ENCODE data around the gene PQBP1.
A peak's percentile ranks its signal among the peaks of the same experiment; 100 is the strongest.
"Not testable (repeated sequence)": the region's sequence is repeated elsewhere in the genome, so short reads cannot be mapped to it uniquely, and the experiment has no call there.

The PQBP1 gene, protein sequence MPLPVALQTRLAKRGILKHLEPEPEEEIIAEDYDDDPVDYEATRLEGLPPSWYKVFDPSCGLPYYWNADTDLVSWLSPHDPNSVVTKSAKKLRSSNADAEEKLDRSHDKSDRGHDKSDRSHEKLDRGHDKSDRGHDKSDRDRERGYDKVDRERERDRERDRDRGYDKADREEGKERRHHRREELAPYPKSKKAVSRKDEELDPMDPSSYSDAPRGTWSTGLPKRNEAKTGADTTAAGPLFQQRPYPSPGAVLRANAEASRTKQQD

DNA sequence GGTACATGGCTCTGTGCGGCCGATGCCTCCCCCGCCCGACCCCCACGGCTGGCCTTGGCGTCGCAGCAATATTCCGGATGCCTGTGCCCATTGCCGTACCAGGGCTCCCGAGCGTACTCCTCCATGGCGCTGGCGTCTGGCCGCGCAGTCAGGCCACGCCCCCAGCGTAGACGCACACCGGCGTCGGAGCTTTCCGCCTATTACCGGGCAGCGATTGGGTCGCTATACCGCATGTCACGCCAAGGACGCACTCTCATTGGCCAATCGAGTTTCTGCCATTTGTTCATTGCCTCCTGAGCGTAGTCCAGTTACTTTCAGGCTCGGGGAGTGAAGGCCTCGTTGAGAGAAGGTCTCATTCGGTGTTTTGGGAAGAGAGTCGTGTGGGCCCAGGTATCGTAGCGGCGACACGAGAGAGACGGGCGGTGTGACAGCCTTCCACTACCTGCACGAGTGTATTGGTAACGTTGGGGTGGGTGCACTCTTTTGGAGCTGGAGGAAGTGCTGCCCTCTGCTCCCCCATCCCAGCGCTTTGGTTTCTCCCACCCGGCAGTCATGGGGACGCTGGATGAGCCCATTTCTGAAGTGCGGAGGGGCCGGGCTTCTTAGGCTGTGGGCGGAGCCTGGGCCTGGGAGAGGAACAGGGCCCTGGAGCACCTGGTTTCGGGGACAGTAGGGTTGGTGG, at the start of gene PQBP1, which contains the start of gene TIMM17B:
PQBP1 (plus strand) TSS at position 306 of the 682 bp plus-strand sequence. CDS start 580 bp downstream, outside the sequence.
TIMM17B (minus strand) TSS at position 144 of the 682 bp plus-strand sequence; CDS start at position 125, 19 bp downstream.
- peak; percentile 94 for ATAC-seq
- DNase-seq, result peak; percentile 85

DNA sequence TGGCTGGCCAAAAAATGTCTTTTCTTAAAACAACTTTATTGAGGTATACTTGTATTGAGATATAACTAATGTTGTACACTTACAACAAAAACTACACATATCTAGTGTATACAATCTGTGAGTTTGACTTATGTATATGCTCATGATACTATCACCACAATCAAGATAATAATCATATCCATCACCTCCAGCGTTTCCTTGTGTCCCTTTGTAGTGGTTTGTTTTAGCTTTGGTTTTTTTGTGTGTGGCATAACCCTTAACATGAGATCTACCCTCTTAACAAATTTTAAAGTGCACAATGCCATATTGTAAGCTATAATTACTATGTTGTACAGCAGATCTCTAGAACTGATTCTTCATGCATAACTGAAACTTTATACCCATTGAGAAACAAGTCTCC, 48.9 kb upstream of the PQBP1 start:
- ATAC-seq, result no peak
- no peak for DNase-seq

DNA sequence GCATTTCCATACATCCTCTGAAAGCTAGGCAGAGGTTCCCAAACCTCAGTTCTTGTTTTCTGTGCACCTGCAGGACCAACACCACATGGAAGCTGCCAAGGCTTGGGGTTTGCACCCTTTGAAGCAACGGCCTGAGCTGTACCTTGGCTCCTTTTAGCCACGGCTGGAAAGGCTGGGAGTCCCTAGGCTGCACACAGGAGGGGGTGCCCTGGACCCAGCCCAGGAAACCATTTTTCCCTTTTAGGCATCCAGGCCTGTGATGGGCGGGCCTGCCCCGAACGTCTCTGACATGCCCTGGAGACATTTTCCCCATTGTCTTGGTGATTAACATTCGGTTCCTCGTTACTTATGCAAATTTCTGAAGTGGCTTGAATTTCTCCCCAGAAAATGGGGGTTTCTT, 44.9 kb upstream of the PQBP1 start:
- DNase-seq (no peak), ATAC-seq (no peak)

DNA sequence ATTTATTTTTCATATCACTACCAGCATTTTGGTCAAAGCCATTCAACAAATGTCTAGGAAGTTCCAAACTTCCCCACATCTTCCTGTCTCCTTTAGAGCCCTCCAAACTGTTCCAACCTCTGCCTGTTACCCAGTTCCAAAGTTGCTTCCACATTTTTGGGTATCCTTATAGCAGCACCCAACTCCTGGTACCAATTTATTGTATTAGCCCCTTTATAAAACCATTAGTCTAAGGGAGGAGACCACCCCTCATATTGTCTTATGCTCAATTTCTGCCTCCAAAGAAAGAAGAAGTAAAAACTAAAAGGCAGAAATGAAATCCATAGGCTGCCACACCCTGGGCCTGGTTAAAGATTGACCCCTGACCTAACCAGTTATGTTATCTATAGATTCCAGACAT, 44.2 kb upstream of the PQBP1 start:
- not testable (repeated sequence) for ATAC-seq, DNase-seq

DNA sequence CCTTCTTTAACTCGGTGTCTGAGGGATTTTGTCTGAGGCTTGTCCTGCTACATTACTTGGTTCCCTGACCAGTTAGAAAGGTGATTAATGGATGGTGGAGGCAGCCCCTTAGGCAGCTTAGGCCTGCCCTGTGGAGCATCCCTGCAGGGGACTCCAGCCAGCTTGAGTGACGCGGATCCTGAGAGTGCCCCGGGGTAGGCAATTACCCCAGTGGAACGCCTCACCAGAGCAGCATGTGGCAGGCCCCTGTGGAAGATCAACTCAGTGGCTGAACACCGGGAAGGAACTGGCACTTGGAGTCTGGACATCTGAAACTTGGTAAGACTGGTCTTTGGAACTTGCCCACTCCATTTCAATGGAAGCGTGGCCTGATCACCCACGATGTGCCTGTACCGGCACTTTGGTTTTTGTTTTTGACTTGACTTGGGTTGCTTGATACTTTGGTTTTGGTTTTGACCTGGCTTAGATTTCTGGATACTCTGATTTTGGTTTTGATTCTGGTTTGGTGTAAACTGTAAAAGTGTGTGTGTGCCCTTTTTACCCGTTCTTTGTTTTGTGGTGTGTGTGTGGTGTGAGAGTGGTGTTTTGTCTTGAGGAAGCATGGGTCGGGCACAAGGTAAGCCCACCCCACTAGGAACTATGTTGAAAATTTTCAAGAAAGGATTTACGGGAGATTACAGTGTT, 43.5 kb upstream of the PQBP1 start:
- DNase-seq, ATAC-seq: not testable (repeated sequence)

DNA sequence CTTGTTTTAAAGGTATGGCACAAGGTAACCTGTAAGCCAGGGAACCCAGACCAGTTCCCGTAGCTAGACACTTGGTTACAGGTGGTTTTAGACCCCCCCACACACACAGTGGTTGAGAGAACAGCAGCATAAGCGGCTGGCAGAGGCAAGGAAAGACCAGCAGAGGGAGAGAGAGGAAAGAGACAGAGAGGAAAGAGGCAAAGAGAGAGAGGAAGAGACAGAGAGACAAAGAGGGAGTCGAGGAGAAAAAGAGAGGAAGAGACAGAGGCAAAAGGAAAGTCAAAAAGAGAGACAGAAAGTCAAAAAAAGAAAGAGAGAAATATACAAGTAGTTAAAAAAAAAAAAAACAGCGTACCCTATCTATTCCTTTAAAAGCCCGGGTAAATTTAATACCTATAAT, 42.8 kb upstream of the PQBP1 start:
- no peak for DNase-seq
- no peak for ATAC-seq

DNA sequence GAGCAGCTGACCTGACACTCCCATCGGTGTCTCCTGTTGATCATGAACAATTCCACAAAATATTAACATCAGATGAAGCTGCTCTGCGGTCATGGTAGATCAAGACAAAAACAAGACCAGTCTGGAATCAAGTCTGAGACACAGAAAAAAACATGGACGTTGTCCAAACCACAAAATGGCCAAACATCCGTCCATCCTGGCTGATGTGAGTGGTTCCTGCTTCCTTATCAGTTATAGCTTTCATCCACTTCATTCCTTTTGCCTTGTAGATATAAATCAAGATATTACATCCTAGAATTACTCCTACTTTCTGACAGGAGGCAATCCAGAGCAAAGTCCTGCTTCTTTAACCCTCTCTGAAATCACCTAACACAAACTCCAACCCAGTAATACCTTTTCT, 33.5 kb upstream of the PQBP1 start:
- DNase-seq (no peak), ATAC-seq (no peak)

DNA sequence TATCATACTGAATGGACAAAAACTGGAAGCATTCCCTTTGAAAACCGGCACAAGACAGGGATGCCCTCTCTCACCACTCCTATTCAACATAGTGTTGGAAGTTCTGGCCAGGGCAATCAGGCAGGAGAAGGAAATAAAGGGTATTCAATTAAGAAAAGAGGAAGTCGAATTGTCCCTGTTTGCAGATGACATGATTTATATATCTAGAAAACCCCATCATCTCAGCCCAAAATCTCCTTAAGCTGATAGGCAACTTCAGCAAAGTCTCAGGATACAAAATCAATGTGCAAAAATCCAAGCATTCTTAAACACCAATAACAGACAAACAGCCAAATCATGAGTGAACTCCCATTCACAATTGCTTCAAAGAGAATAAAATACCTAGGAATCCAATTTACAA, 25.7 kb upstream of the PQBP1 start:
- not testable (repeated sequence) for ATAC-seq, DNase-seq

DNA sequence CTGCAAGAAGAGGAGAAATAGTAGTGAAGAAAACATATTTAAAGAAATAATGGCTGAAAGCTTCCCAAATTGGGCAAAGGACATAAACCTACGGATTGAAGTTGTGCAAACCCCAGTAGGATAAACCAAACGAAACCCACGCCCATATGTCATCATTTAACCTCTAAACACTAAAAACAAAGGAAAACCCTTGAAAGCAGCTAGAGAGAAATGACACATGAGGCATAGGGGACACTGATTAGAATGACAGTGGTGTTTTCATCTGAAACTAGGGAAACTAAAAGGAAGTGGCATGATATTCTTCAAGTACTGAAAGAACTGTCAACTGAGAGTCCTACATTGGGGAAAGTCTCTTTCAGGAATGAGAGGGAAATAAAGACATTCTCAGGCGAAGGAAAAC, 20.8 kb upstream of the PQBP1 start:
- DNase-seq, ATAC-seq: not testable (repeated sequence)

DNA sequence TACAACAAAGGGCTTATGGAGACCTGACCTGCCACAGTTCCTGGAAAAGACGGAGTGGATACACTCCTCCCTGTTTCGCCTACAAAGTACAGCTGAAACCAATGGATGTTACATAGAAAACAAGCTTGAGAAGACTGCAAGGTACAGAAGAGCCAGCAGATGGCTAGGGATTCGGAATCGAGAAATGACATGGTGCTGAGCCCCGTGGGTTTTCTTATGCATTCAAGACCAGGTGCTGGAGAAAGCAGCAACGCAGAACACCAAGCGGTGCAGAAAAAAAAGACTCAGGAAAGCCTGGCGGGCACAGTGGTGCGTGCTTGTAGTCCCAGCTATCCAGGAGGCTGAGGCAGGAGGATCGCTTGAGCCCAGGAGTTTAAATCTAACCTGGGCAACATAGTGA, 14.0 kb upstream of the PQBP1 start:
- ATAC-seq (no peak), DNase-seq (no peak)

DNA sequence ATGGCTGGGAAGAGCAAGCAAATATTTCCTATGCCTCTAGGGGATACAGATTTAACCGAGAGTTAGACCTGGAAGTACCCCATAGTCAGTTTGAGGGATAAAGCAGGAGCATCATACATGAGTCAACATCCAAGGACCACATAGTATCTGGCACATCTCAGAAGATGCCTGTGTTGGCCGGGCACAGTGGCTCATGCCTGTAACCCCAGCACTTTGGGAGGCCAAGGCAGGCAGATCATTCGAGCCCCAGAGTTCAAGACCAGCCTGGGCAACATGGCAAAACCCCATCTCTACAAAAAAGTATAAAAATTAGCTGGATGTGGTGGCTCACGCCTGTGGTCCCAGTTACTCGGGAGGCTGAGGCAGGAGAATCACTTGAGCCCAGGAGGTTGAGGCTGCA, 11.1 kb upstream of the PQBP1 start:
- not testable (repeated sequence) for DNase-seq, ATAC-seq

DNA sequence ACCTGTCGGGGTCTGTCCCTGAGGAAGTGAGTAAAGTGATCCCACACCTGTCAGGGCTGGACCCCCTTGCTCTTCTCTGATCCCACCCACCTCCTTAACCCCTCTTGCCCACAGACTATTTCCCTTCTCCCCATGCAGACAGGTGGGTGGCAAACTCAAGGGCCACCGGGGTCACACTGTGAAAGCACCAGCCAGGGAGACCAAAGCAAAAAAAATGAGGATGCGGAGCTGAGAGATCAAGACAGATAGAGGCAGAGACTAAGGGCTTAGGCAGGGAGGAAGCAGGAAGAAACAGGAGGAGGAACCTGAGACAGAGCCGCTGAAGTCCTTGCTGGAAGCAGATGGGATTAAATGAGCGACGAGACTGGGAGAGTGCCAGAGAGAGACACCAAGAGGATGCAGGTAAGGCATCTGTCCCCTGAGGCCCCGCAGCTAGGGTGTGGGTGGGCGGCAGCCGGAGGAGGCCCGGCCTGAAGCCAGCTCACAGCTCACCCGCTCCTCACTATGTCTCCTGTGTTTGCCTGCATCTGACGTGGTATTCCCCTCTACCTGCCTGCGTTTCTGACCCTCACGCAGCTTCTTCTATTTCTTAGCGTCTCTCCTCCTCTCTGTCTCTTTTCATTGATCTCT, 7.3 kb upstream of the PQBP1 start:
- no peak for ATAC-seq
- peak; percentile 19 for DNase-seq

DNA sequence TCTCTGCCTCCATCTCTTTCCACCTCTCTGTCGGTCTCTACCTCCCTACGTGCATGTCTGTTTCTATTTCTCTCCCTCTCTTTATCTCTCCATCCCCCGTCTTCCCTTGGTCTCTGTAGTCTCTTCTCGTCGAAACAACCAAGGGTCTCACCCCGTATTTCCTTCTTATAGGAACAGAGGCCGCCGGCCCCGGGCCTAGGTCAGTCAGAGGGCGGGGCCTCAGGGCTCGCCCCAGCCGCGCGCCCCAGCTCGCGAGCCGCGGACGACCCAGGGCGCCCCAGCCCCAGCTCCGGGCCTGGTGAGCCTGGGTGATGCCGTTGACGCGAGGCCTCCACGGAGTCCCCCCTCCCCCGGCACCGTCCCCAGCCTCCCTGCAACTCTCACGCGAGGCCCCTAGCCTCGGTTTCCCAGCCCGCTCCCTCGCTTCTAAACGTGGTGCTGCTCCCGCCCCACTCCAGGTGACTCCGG, 6.8 kb upstream of the PQBP1 start:
- peak; percentile 47 for ATAC-seq

DNA sequence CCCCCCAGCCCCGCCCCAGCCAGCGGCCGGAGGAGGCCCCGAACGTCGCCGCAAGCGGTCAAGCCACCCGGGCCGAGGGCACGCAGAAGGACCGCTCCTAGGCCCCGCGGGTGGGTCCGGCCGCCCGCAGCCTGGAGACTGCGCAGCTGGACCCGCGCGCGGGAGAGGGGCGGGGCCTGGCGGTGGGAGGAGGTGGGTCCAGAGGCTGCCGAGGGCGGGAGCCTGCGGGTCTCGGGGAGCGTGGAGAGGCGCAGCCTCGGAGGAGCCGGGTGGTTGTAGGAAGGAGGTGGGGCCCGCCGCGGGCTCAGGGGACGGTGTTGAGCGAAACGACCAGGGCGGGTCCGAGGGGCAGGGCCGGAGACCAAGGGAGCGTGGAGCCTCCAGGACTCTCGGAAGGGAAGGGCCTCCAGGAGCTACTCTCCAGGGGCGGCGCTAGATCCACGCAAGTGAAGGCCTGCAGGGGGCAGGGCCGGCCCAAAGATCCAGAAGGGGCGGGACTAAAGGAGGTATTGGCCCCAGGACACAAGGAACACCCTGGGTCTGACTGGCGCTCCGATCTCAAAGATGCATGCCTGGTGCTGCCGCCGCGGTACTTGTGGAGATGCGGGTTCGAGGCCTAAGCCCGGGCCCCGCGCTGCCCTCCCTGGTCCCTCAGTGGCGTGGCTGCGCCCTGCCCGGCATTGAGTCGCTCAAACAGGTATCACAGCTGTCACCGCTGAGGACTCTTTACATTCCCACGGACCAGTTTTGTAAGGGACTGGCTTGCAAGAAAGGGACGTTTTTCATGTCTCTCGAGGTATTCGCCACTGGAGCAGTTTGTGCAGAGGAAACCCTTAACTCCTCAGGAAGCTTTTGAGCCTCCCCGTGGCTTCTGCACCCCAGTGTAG, 6.1 kb upstream of the PQBP1 start:
- DNase-seq (peak; percentile 71), ATAC-seq (peak; percentile 90)

More for the DNA sequence above, 6.8 kb upstream of the PQBP1 start:
- peak; percentile 14 for DNase-seq

DNA sequence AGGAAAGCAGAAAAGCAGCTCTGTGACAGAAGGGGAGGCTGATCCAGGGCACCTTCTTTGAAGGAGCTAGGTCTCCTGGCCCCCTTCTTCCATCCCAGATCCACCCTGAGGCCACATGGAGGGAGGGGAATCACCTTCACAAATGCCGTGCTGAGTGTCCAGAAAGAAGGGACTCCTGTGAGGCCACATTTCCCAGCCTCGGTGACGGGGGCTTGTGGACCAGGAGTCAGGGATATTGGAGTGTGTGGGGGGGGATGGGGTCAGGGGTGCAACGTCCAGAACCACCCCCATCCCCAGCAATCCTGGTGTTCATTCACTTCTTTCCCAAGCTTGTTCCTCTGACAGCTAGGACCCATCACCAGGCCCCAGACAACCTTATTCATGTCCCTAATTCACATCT, 4.8 kb upstream of the PQBP1 start:
- ATAC-seq, result no peak
- DNase-seq, result no peak

DNA sequence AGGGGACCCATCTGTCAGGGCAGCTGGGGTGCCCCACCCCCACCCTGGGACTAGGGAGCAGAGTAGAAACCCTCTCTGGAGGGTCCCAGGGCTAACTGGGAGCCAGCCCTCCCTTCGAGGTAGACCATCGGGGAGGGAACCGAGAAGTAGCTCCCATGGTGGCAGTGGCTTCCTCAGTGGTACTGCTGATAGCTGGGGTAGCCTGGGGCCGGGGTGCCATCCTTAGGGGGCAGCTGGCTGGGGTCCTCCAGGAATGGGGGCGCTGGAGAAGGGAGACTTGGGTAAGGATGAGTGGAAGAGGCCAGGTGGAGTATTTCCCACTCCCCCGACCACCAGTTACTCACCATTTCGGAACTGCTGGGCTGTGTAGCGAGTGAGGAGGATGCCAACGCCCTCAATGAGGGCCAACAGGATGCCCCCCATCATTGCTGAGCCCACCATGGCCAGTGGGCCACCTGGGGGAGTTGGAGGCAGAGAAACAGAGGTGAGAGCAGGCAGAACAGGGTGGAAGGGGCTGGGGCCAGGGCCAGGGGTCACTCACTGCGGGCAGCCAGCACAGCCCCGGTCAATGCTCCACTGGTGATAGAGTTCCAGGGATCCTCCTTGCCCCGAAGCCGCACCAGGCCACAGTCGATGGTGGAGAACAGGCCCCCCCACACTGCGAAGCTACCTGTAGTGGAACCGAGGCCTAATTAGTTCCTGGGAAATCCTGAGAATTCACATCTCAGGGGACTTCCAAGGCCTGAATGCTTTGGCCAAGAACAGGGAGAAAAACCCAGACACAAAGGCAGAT, 4.0 kb upstream of the PQBP1 start:
- no peak for ATAC-seq

DNA sequence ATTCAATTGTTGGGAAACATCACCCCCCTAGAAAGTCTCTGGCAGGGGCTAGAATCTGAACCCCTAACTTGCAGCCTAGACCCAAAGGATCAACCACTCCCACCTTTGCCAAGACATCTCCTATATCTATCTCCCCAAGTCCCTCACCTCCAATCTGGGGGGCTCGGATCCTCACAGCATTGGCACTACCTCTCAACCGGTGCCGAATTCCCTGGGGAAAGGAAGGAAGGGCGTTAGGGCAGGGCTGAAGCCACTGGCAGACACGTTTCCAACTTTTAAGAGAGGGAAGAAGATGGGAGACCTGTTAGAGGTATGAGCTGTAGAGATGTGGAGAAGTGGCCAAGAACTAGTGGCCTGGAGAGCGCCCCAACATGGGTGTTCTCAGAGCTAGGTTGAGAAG, 2.8 kb upstream of the PQBP1 start:
- DNase-seq (no peak), ATAC-seq (no peak)

More for the DNA sequence above, 4.0 kb upstream of the PQBP1 start:
- no peak for DNase-seq

DNA sequence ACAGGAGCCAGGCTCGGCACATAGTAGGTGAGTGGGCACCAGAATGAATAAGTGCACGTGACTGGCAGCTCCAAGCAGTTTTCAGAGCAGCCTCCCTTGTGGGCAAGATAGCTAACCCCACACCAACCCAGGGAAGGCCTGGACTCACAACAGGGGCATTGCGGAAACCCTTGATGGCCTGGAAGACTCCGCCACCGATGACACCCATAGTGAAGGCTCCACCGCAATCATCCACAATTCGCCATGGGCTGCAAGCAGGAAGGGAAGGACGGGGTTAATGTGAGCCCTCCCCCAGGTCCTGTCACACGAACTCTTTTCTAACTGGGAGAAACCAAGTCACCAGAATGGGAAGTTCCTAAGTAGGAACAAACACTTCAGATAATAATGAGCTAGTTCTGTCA, 1.1 kb upstream of the PQBP1 start:
- ATAC-seq (no peak), DNase-seq (no peak)

DNA sequence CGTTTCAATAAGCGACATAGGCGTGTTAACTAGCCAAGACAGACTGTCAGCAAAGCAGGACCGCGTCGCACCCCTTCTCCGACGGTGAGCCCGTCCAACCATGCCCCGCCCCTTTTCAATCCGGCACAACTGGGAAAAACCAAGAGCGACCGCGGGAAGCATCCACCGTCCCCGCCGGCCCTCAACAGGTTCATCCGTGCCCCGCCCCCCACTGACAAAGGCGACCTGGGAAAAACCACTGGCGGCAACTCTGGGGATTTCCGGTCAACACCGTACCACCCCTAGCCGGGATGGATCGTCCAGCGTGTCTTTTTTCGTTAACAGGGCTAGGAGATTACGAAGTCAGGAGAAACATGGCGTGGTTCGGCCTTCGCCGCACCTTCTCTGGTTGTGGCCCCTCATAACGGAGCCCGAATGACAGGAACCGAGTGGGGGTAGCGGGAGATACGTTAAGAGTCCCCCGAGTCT, 539 bp upstream of the PQBP1 start:
- peak; percentile 24 for ATAC-seq
- DNase-seq, result peak; percentile 68

DNA sequence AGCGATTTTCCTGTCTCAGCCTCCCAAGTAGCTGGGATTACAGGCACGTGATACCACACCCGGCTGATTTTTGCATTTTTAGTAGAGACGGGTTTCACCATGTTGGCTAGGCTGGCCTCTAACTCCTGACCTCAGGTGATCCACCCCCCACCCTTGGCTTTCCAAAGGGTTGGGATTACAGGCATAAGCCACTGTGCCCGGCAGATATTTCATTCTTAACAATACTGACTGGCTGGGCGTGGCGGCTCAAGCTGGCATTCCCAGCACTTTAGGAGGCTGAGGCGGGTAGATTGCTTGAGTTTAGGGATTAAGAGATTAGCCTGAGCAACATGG, 1.3 kb downstream of the PQBP1 start:
- no peak for DNase-seq
- ATAC-seq, result no peak

DNA sequence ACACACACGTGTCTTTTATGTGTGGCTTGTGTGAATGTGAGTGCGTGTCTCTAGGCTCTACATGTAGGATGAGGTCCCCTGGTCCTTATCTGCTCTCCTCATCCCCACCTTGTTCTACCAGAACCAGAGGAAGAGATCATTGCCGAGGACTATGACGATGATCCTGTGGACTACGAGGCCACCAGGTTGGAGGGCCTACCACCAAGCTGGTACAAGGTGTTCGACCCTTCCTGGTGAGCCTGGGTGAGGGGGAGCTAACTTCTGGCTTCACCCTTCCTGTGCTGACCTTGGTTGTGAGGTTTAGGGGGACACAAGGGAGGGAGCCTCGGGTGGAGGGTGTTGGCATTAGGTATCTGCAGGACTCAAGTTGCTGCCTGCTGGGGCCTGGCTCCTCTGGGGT, 3.3 kb downstream of the PQBP1 start:
- no peak for DNase-seq
- no peak for ATAC-seq
